A549 treated with ZK216348 at 1 μM for 4 hours (cell line): Measurements from ENCODE around the gene SSTR3. TPM values are rescaled to one million over a fixed set of nuclear protein-coding genes. Genes with fewer than 3 reads are reported as not detected.

Experiments used
- total RNA-seq: library from RNA; stranded (reverse); fragments of 200-300 nt; extraction: Qiagen RNA extraction; gene quantifications from 5 replicates; pipeline ENCODE4 v1.2.3, GENCODE V29; 2022; ENCODE audit warnings: low read depth

SSTR3 gene
- not detected in 5 replicates for total RNA-seq

DNA sequence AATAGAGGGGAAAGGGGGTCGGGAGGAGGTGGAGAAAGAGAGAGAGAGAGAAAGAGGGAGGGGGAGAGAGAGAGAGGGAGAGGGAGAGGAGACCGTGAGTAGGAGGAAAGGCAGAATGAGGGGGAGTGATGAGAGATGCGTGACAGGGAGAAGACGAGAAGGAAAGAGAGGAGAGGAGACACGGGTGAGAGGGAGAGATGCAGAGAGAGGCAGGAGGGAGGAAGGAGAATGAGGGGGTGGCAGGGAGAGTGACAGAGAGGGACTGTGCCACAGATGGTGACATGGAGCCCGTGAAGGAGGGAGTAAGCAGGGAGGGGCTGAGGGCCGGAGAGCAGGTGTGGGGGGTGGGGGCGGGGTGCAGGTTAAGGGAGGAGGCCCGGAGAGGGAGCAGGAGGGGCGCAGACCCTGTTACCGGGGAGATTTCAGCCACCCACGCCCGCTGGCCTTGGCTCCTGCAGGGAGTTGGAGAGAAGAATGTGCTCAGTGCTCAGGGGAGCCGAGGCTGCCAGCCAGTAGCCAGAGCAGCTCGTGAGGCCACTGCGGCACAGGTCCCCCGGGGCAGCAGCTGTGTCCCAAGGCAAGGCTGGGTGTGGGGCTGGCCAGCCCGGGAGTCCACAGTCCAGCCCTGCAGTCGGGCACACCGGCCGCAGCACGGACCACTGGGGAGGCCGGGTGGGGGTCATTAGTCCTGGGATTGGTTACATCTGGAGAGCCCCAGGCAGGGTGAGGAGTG, at the start of gene SSTR3:
TSS of gene SSTR3 (minus strand) at position 304 of the 733 bp plus-strand sequence. CDS start 4,674 bp downstream, outside the sequence.

DNA sequence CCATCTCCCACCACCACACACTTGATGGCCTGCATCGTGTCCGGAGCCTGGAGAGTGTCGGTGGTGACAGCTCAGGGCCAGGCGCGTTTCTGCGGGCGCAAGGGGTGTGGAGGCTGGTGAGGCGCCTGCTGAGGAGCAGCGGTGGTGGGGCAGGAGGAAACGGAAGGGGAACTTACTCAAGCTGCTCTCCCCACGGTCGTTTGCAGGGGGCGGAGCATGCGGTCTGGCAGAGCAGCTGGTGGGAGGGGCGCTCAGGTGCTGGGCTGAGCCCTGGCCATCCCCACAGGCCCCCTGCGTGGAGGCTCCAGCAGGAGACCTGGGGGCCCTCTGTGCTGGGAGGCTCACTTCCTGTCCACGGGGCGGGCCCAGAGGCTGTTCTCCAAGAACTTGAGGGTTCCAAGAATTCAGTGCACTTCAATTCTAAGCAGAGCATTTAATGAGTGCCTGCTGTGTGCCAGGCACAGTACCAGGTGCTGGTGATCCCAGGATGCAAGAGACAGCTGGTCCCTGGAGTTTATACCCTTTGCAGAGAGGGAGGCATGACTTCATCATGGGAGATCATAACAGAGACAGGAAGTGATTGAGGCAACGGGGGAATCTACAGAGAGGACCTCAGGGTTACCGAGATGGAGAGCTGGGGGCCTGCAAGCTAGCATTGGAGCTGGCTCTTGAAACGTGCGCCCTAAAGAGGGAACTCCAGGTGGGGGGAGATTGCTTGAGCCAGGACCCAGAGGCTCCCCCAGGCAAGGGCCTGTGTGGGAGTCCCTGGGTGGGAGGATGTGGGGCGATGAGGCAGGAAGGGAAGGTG, 32.0 kb upstream of the SSTR3 start, which contains the start of gene RAC2:
TSS of gene RAC2 (minus strand) at position 156 of the 808 bp plus-strand sequence. CDS start at position 35, 121 bp downstream.

DNA sequence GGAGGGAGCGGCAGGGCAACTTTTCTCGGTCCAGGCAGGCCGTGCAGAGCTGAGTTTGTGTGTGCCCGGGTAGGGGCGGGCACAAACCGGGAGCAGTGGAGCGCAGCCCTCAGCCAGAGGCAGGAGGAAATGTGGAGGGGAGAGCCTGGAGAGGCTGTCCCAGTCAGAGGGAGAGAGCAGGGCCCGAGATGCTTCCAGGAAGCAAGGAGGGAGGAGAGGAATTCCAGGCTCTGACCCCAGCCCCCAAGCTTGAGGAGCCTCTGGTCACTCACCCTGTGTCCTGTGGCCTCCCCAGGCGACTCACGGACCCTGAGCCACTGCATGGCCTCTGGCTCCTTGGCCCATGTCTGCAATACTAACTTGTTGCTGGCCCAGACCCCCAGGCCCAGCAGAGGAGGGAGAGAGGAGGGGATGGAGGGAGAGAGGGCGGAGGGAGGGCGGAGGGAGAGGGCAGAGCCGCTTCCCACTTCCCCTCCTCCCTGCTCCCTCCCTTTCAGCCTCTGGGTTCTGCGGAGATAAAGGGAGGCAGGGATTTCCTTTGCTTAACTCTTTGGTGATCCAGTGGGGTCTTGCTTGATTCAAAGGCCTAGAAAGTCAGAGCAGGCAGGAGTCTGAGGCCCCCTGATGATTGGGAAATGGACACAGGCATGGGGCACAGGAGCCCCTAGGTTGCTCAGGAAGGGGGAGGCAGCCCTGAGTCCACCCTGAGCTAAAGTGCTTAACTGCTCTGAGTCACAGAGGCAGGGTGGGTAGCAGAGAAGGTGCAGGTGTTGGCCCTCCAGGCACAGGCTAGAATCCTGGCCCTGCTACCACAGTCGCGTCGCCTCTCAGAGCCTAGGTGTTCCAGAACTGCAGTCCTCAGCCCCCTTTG, 24.2 kb downstream of the SSTR3 start, which contains the start of gene C1QTNF6:
TSS of gene C1QTNF6 (minus strand) at position 357 of the 871 bp plus-strand sequence. CDS start at position 323, 34 bp downstream.

Other genes starting within 250 kb of the SSTR3 start
- gene TST, start 193.0 kb downstream of the SSTR3 start, total RNA-seq = 34.3 to 66.5 TPM (median 58.4 TPM) in 5 replicates
- gene MPST, start 192.7 kb downstream of the SSTR3 start, total RNA-seq = 36.6 to 83.3 TPM (median 73.9 TPM) in 5 replicates
- gene KCTD17, start 160.7 kb downstream of the SSTR3 start, total RNA-seq = 13.3 to 29.1 TPM (median 26.7 TPM) in 5 replicates
- not detected in 5 replicates for gene TMPRSS6, start 102.8 kb downstream of the SSTR3 start, total RNA-seq
- gene IL2RB, start 62.6 kb downstream of the SSTR3 start, total RNA-seq = 0.11 to 0.25 TPM (median 0.14 TPM) in 5 replicates
- gene C1QTNF6, start 24.2 kb downstream of the SSTR3 start, total RNA-seq = 6.8 to 14.8 TPM (median 12.6 TPM) in 5 replicates
- 0.19 to 0.22 TPM in 2 of 5 replicates, not detected in the others for gene RAC2, start 31.8 kb upstream of the SSTR3 start, total RNA-seq
- gene CYTH4, start 70.0 kb upstream of the SSTR3 start, total RNA-seq = 0.34 to 2.1 TPM (median 0.76 TPM) in 5 replicates
- 3.5 to 9.6 TPM (median 8.7 TPM) in 5 replicates for gene ELFN2, start 215.0 kb upstream of the SSTR3 start, total RNA-seq